Fibroblast of pulmonary artery (primary cell): Measurements from ENCODE around the gene DNAJC8.

Experiments used
- DNase-seq: peaks from one replicate; pipeline ENCODE4 v3.0.0-alpha.2; 2010; ENCODE audit warnings: low read depth
- H3K4me3 ChIP-seq: replicated peaks from 2 replicates; pipeline ENCODE4 v1.5.1; 2011; ENCODE audit warnings: low read depth, mild to moderate bottlenecking, control low read depth, low read length, moderate library complexity
- CTCF ChIP-seq: IDR thresholded peaks from 2 replicates; pipeline ENCODE4 v1.5.1; 2011; ENCODE audit warnings: mild to moderate bottlenecking, control low read depth, low read length, inconsistent platforms; ENCODE audit errors: missing control alignments

Gene DNAJC8

GRCh38 chr1:28171246-28171645 is 61.6 kb downstream of the DNAJC8 start:
- no peak overlapping the region for H3K4me3 ChIP-seq
- no peak for TF ChIP-seq CTCF

GRCh38 chr1:28170001-28170596 is 62.7 kb downstream of the DNAJC8 start:
- H3K4me3 ChIP-seq: no peak overlapping the region
- peak; percentile 25 for DNase-seq
- no peak for TF ChIP-seq CTCF

More at GRCh38 chr1:28171246-28171645, 61.6 kb downstream of the DNAJC8 start:
- DNase-seq: no peak

- TF ChIP-seq CTCF: no peak
- peak; percentile 63 for DNase-seq
- no peak overlapping the region for H3K4me3 ChIP-seq
These were observed 69.2 kb downstream of the DNAJC8 start for GRCh38 chr1:28163496-28164161.

- no peak for DNase-seq
- no peak overlapping the region for H3K4me3 ChIP-seq
- no peak for TF ChIP-seq CTCF
These were observed 70.7 kb downstream of the DNAJC8 start for GRCh38 chr1:28162151-28162550.

GRCh38 chr1:28161751-28162150 is 71.1 kb downstream of the DNAJC8 start:
- no peak for DNase-seq
- TF ChIP-seq CTCF: no peak

GRCh38 chr1:28160782-28161266 is 72.0 kb downstream of the DNAJC8 start:
- no peak overlapping the region for H3K4me3 ChIP-seq
- peak; percentile 98 for DNase-seq
- no peak for TF ChIP-seq CTCF

More at GRCh38 chr1:28161751-28162150, 71.1 kb downstream of the DNAJC8 start:
- H3K4me3 ChIP-seq: no peak overlapping the region
